HG03460 (cell line): ENCODE measurements around the gene AGAP2.
"Not testable (repeated sequence)": the region's sequence is repeated elsewhere in the genome, so short reads cannot be mapped to it uniquely, and the experiment has no call there.

Source experiments
- ATAC-seq: cut with Tn5 transposase; IDR thresholded peaks from one replicate; pipeline ENCODE4 v1.9.1; 2021; ENCODE audit not compliant: unreplicated experiment

AGAP2 gene

GRCh38 chr12:57698414-57698813, 40.1 kb downstream of the AGAP2 start:
- no peak for ATAC-seq

GRCh38 chr12:57697076-57697475, 41.5 kb downstream of the AGAP2 start:
- ATAC-seq: no peak

- ATAC-seq: no peak
These were observed 42.6 kb downstream of the AGAP2 start for GRCh38 chr12:57695770-57696432.

- ATAC-seq: no peak
These were observed 44.0 kb downstream of the AGAP2 start for GRCh38 chr12:57694459-57695019.

GRCh38 chr12:57693659-57694458, 44.7 kb downstream of the AGAP2 start, which contains the start of gene OS9:
TSS of gene OS9 (plus strand) at chr12:57694132. CDS start at chr12:57694162, 30 bp downstream.
- peak; percentile 97 for ATAC-seq

GRCh38 chr12:57693317-57693658, 45.3 kb downstream of the AGAP2 start:
- ATAC-seq: no peak

- ATAC-seq: no peak
These were observed 46.0 kb downstream of the AGAP2 start for GRCh38 chr12:57692500-57692899.

- ATAC-seq: no peak
These were observed 49.6 kb downstream of the AGAP2 start for GRCh38 chr12:57688931-57689330.

- no peak for ATAC-seq
These were observed 50.7 kb downstream of the AGAP2 start for GRCh38 chr12:57687862-57688261.

- no peak for ATAC-seq
These were observed 58.8 kb downstream of the AGAP2 start for GRCh38 chr12:57679697-57680096.

GRCh38 chr12:57677947-57678346, 60.6 kb downstream of the AGAP2 start:
- ATAC-seq: not testable (repeated sequence)

GRCh38 chr12:57674691-57675090, 63.9 kb downstream of the AGAP2 start:
- no peak for ATAC-seq
